Occipital lobe (tissue), 3 donors: ENCODE measurements around the gene AXL. TPM values are rescaled to one million over a fixed set of nuclear protein-coding genes. Genes with fewer than 3 reads are reported as not detected.

Experiments used
- DNase-seq: peaks from one replicate; lab custom pipeline; 2025; lab: John Stamatoyannopoulos, UW
- small RNA-seq: library from RNA; depleted of rRNA; stranded (forward); fragments of <200 nt; gene quantifications from one replicate; pipeline ENCODE3, GENCODE V24; 2014
- total RNA-seq: library from RNA; depleted of rRNA; stranded (reverse); fragments of >200 nt; gene quantifications from one replicate; pipeline ENCODE4 v1.2.3, GENCODE V29; 2014

AXL gene
- total RNA-seq, 1 donor from 2014 or later, result 9.2 TPM

- no peak for DNase-seq
Measured at GRCh38 chr19:41307090-41307875, 88.3 kb downstream of the AXL start.

- DNase-seq, result no peak
Measured at GRCh38 chr19:41307954-41308449, 89.0 kb downstream of the AXL start.

GRCh38 chr19:41308450-41309179 lies 89.6 kb downstream of the AXL start:
- DNase-seq, result peak; percentile 74

GRCh38 chr19:41309180-41310032 lies 90.4 kb downstream of the AXL start:
- DNase-seq, result no peak

GRCh38 chr19:41310033-41310831 lies 91.2 kb downstream of the AXL start, which contains the start of gene CCDC97:
Gene CCDC97, plus strand, starts transcription at chr19:41310172. Its CDS starts 139 bp downstream, at chr19:41310311.
- DNase-seq, result peak; percentile 84

GRCh38 chr19:41311072-41311471 lies 92.0 kb downstream of the AXL start:
- DNase-seq, result no peak

Small RNA genes within 50 kb of the gene (small RNA-seq; reads per million reads assigned to genes)
- not detected for gene RN7SL34P

Other genes with a start within 250 kb of the AXL start
- not detected for gene CYP2B6, start 227.9 kb upstream of the AXL start, total RNA-seq
- not detected for gene CYP2A13, start 130.8 kb upstream of the AXL start, total RNA-seq
- not detected for gene CYP2F1, start 104.8 kb upstream of the AXL start, total RNA-seq
- 1.4 TPM for gene CYP2S1, start 26.0 kb upstream of the AXL start, total RNA-seq
- gene HNRNPUL1, start 45.1 kb downstream of the AXL start, total RNA-seq, result 64.7 TPM
- gene CCDC97, start 90.9 kb downstream of the AXL start, total RNA-seq, result 6.4 TPM
- gene TGFB1, start 134.7 kb downstream of the AXL start, total RNA-seq, result 0.94 TPM
- gene B9D2, start 144.9 kb downstream of the AXL start, total RNA-seq, result 5.3 TPM
- gene TMEM91, start 157.3 kb downstream of the AXL start, total RNA-seq, result 9.4 TPM
- 14.8 TPM for gene EXOSC5, start 178.1 kb downstream of the AXL start, total RNA-seq
- gene BCKDHA, start 178.6 kb downstream of the AXL start, total RNA-seq, result 24.5 TPM
- 0.16 TPM for gene B3GNT8, start 208.2 kb downstream of the AXL start, total RNA-seq
- gene DMAC2, start 220.7 kb downstream of the AXL start, total RNA-seq, result 14.5 TPM
- gene ERICH4, start 223.9 kb downstream of the AXL start, total RNA-seq, result not detected